Measurements from ENCODE around the gene ASAP2.

ASAP2 gene

DNA sequence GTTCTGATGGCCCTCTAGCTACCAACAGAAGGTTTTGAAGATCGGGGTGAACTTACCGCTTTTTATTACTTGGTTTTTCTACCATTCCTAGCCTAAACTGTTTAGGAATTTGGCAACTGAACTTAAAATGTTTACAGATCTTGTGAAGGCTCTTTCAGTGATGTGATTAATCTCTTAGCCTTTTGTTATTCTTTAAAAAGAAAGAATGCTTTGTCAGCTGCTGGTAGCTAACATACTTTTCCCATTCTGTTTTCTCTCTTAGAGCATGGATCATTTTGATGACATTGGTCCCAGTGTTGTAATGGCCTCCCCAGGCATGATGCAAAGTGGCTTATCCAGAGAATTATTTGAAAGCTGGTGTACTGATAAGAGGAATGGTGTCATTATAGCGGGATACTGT lies 234.9 kb downstream of the ASAP2 start:
- Histone ChIP-seq H3K27me3 (ENCODE audit: insufficient read depth, low read length) (no peaks in the 10 kb centered on the region), H3K4me2 (ENCODE audit: low read length) (no peak overlapping the region), H3K9me3 (ENCODE audit: low read length) (no peaks in the 10 kb centered on the region), H3K27ac (ENCODE audit: low read depth, low read length, poor library complexity, severe bottlenecking) (no peak overlapping the region), H4K20me1 (ENCODE audit: insufficient read depth, low read length) (no peaks in the 10 kb centered on the region), H2AFZ (ENCODE audit: low read length) (no peak overlapping the region), H3K9ac (ENCODE audit: low read length) (no peak overlapping the region), H3K4me3 (ENCODE audit: low read depth, low read length, poor library complexity, severe bottlenecking) (no peak overlapping the region), H3K9me2 (ENCODE audit: low read depth, low read length) (no peaks in the 10 kb centered on the region), H3K36me3 (ENCODE audit: insufficient read depth, low read length) (peaks cover 87% of the 10 kb centered on the region), H3K4me1 (ENCODE audit: insufficient read depth, low read length, severe bottlenecking) (no peaks in the 10 kb centered on the region), H3F3A (ENCODE audit: insufficient read depth, low read length) (no peaks in the 10 kb centered on the region), H3K79me2 (ENCODE audit: insufficient read depth, low read length) (no peaks in the 10 kb centered on the region)
- TF ChIP-seq EZH2 (IDR thresholded peaks at IDR 0.05; ENCODE audit: borderline replicate concordance, low read length), result no peak
- TF ChIP-seq, protein P1, sequence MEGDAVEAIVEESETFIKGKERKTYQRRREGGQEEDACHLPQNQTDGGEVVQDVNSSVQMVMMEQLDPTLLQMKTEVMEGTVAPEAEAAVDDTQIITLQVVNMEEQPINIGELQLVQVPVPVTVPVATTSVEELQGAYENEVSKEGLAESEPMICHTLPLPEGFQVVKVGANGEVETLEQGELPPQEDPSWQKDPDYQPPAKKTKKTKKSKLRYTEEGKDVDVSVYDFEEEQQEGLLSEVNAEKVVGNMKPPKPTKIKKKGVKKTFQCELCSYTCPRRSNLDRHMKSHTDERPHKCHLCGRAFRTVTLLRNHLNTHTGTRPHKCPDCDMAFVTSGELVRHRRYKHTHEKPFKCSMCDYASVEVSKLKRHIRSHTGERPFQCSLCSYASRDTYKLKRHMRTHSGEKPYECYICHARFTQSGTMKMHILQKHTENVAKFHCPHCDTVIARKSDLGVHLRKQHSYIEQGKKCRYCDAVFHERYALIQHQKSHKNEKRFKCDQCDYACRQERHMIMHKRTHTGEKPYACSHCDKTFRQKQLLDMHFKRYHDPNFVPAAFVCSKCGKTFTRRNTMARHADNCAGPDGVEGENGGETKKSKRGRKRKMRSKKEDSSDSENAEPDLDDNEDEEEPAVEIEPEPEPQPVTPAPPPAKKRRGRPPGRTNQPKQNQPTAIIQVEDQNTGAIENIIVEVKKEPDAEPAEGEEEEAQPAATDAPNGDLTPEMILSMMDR (IDR thresholded peaks at IDR 0.05; ENCODE audit: low read length), result no peak

DNA sequence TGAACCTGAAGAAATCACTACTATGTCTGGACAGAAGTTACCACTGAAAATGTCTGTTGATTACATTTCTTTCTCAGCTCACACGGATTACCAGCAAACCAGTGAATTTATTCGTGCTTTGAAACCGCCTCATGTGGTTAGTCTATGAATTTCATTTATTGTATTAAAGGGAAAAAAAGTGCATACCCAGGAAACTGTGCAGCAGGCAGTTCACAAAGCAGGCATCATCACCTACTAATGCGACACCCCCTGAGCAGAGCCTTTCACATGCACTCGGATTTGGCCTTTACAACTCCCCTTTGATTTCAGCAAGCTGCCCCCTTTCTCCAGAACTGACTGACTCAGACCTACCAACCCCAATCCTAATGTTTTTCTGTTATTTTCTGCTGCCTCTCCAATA lies 236.9 kb downstream of the ASAP2 start:
- H3K36me3 ChIP-seq (ENCODE audit: insufficient read depth, low read length), result peaks cover 88% of the 10 kb centered on the region

DNA sequence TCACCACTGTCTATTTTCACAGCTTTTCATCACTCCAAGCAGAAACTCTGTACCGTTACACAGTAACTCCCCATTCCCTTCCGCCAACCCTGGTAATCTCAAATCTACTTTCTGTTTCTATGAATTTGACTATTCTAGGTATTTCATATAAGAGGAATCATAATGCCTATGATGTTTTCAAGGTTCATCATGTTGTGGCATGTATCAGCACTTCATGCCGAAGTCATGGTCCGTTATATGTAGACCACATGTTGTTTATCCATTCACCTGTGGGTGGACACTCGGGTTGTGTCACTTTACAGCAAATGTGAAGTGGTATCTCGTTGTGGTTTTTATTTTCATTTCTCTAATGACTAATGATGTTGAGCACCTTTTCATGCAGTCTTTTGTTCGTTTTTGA lies 238.5 kb downstream of the ASAP2 start:
- Histone ChIP-seq H3K9me3 (ENCODE audit: low read length) (no peaks in the 10 kb centered on the region), H3F3A (ENCODE audit: insufficient read depth, low read length) (no peaks in the 10 kb centered on the region), H3K4me1 (ENCODE audit: insufficient read depth, low read length, severe bottlenecking) (no peaks in the 10 kb centered on the region), H3K4me3 (ENCODE audit: low read depth, low read length, poor library complexity, severe bottlenecking) (no peak overlapping the region), H3K36me3 (ENCODE audit: insufficient read depth, low read length) (peaks cover 83% of the 10 kb centered on the region), H3K27me3 (ENCODE audit: insufficient read depth, low read length) (no peaks in the 10 kb centered on the region), H3K9ac (ENCODE audit: low read length) (no peak overlapping the region), H4K20me1 (ENCODE audit: insufficient read depth, low read length) (no peaks in the 10 kb centered on the region), H3K4me2 (ENCODE audit: low read length) (no peak overlapping the region), H3K79me2 (ENCODE audit: insufficient read depth, low read length) (no peaks in the 10 kb centered on the region), H3K9me2 (ENCODE audit: low read depth, low read length) (no peaks in the 10 kb centered on the region), H2AFZ (ENCODE audit: low read length) (no peak overlapping the region), H3K27ac (ENCODE audit: low read depth, low read length, poor library complexity, severe bottlenecking) (no peak overlapping the region)
- TF ChIP-seq, protein P1 (IDR thresholded peaks at IDR 0.05; ENCODE audit: low read length), result no peak
- TF ChIP-seq EZH2 (IDR thresholded peaks at IDR 0.05; ENCODE audit: borderline replicate concordance, low read length), result no peak

More for the DNA sequence above, 236.9 kb downstream of the ASAP2 start:
- Histone ChIP-seq H3F3A (ENCODE audit: insufficient read depth, low read length) (no peaks in the 10 kb centered on the region), H3K27me3 (ENCODE audit: insufficient read depth, low read length) (no peaks in the 10 kb centered on the region), H4K20me1 (ENCODE audit: insufficient read depth, low read length) (no peaks in the 10 kb centered on the region), H2AFZ (ENCODE audit: low read length) (no peak overlapping the region), H3K9me3 (ENCODE audit: low read length) (no peaks in the 10 kb centered on the region), H3K4me1 (ENCODE audit: insufficient read depth, low read length, severe bottlenecking) (no peaks in the 10 kb centered on the region), H3K4me2 (ENCODE audit: low read length) (no peak overlapping the region), H3K27ac (ENCODE audit: low read depth, low read length, poor library complexity, severe bottlenecking) (no peak overlapping the region), H3K9me2 (ENCODE audit: low read depth, low read length) (no peaks in the 10 kb centered on the region), H3K79me2 (ENCODE audit: insufficient read depth, low read length) (no peaks in the 10 kb centered on the region), H3K9ac (ENCODE audit: low read length) (no peak overlapping the region), H3K4me3 (ENCODE audit: low read depth, low read length, poor library complexity, severe bottlenecking) (no peak overlapping the region)
- TF ChIP-seq EZH2 (IDR thresholded peaks at IDR 0.05; ENCODE audit: borderline replicate concordance, low read length), result no peak
- TF ChIP-seq, protein P1 (IDR thresholded peaks at IDR 0.05; ENCODE audit: low read length), result no peak
